Breast epithelium (tissue), 3 donors: ENCODE measurements around the gene HRH3.

Experiments
- CTCF ChIP-seq, 3 donors: fragments of 450-650 bp; IDR thresholded peaks; one replicate each; pipeline ENCODE4 v1.5.1; 2016 to 2017; ENCODE audit warnings: antibody characterized with exemption in 3 of 3, mild to moderate bottlenecking in 3 of 3, moderate library complexity in 3 of 3
- POLR2A ChIP-seq: fragments of 450-650 bp; IDR thresholded peaks from one replicate; pipeline ENCODE4 v1.6.1; 2016; ENCODE audit warnings: antibody characterized with exemption, mild to moderate bottlenecking, moderate library complexity

- TF ChIP-seq CTCF (IDR thresholded peaks at IDR 0.05) (no peak), POLR2A (no peak)
Observed at GRCh38 chr20:62174021-62174804, 45.9 kb downstream of the HRH3 start.
